Esophagus mucosa (tissue), 1 donor: ENCODE measurements around the gene SINHCAF. TPM values are rescaled to one million over a fixed set of nuclear protein-coding genes. Genes with fewer than 3 reads are reported as not detected.
"Not testable (repeated sequence)": the region's sequence is repeated elsewhere in the genome, so short reads cannot be mapped to it uniquely, and the experiment has no call there.

ENCODE experiments used
- ATAC-seq: fragments of 200-7000 bp; cut with Tn5 transposase; one replicate; pipeline ENCODE4 v1.9.1; 2020
- total RNA-seq: library from RNA; stranded (reverse); gene quantifications from one replicate; pipeline ENCODE4 v1.2.4, GENCODE V29; 2023
- donor health status: DM: yes; HTN: yes; CAD: no.

SINHCAF gene
- total RNA-seq, 1 donor from 2014 or later = 46.6 TPM

GRCh38 chr12:31260840-31261239 lies 65.1 kb downstream of the SINHCAF start:
- no peak for ATAC-seq

GRCh38 chr12:31259136-31259886 lies 66.6 kb downstream of the SINHCAF start:
- ATAC-seq = no peak

- no peak for ATAC-seq
These were observed 68.2 kb downstream of the SINHCAF start for GRCh38 chr12:31257784-31258183.

- not testable (repeated sequence) for ATAC-seq
These were observed 74.0 kb downstream of the SINHCAF start for GRCh38 chr12:31251707-31252611.

- ATAC-seq = no peak
These were observed 75.8 kb downstream of the SINHCAF start for GRCh38 chr12:31250179-31250578.

GRCh38 chr12:31249356-31249755 lies 76.6 kb downstream of the SINHCAF start:
- ATAC-seq = no peak

GRCh38 chr12:31248815-31249214 lies 77.1 kb downstream of the SINHCAF start:
- ATAC-seq = no peak

GRCh38 chr12:31248337-31248736 lies 77.6 kb downstream of the SINHCAF start:
- ATAC-seq = no peak

- ATAC-seq = peak; percentile 69
These were observed 79.5 kb downstream of the SINHCAF start for GRCh38 chr12:31246470-31246850.

- ATAC-seq = peak; percentile 54
These were observed 80.0 kb downstream of the SINHCAF start for GRCh38 chr12:31245822-31246469.

GRCh38 chr12:31242418-31242817 lies 83.5 kb downstream of the SINHCAF start:
- not testable (repeated sequence) for ATAC-seq

GRCh38 chr12:31238764-31239387 lies 87.1 kb downstream of the SINHCAF start:
- ATAC-seq = peak; percentile 72

- ATAC-seq = not testable (repeated sequence)
These were observed 87.6 kb downstream of the SINHCAF start for GRCh38 chr12:31238333-31238732.

- ATAC-seq = no peak
These were observed 88.8 kb downstream of the SINHCAF start for GRCh38 chr12:31236998-31237637.

- ATAC-seq = no peak
These were observed 90.0 kb downstream of the SINHCAF start for GRCh38 chr12:31235868-31236395.

GRCh38 chr12:31234955-31235867 lies 90.7 kb downstream of the SINHCAF start:
- ATAC-seq = peak; percentile 56

- ATAC-seq = no peak
These were observed 91.7 kb downstream of the SINHCAF start for GRCh38 chr12:31234053-31234840.

- ATAC-seq = no peak
These were observed 92.8 kb downstream of the SINHCAF start for GRCh38 chr12:31233061-31233730.

- ATAC-seq = no peak
These were observed 93.5 kb downstream of the SINHCAF start for GRCh38 chr12:31232361-31232965.
